Glutamatergic neuron (in vitro differentiated cells): ENCODE data around the gene TDRD9. TPM values are rescaled to one million over a fixed set of nuclear protein-coding genes. Genes with fewer than 3 reads are reported as not detected.

Experiments
- DNase-seq: peaks from one replicate; pipeline ENCODE4 v3.0.0; 2022
- H3K27ac Mint-ChIP-seq: one replicate; pipeline ENCODE4 v1.8.0; 2020; ENCODE audit warnings: mild to moderate bottlenecking, mixed read lengths, inconsistent platforms; ENCODE audit not compliant: unreplicated experiment
- H3K27me3 Mint-ChIP-seq: one replicate; pipeline ENCODE4 v1.8.0; 2020; ENCODE audit warnings: mild to moderate bottlenecking, moderate library complexity, mixed read lengths, inconsistent platforms; ENCODE audit not compliant: unreplicated experiment
- H3K36me3 Mint-ChIP-seq: one replicate; pipeline ENCODE4 v1.8.0; 2020; ENCODE audit warnings: mild to moderate bottlenecking, mixed read lengths, inconsistent platforms; ENCODE audit not compliant: unreplicated experiment
- H3K4me1 Mint-ChIP-seq: one replicate; pipeline ENCODE4 v1.8.0; 2020; ENCODE audit warnings: mild to moderate bottlenecking, low read depth, mixed read lengths, inconsistent platforms; ENCODE audit not compliant: unreplicated experiment
- H3K4me3 Mint-ChIP-seq: one replicate; pipeline ENCODE4 v1.8.0; 2020; ENCODE audit warnings: mild to moderate bottlenecking, mixed read lengths, inconsistent platforms; ENCODE audit not compliant: unreplicated experiment
- H3K9me3 Mint-ChIP-seq: one replicate; pipeline ENCODE4 v1.8.0; 2020; ENCODE audit warnings: mild to moderate bottlenecking, moderate library complexity, mixed read lengths, inconsistent platforms; ENCODE audit not compliant: unreplicated experiment
- total RNA-seq: library from RNA; stranded (reverse); fragmentation: NEBNext Ultra II Directional; extraction: Animal tissue kit (Norgen Biotek cat#: 25700); gene quantifications from one replicate; pipeline ENCODE4 v1.2.1, GENCODE V29; 2021; ENCODE audit not compliant: unreplicated experiment
- TF ChIP-seq, protein P1 (sequence below): fragments of 200-600 bp; sonication (generic); IDR thresholded peaks from one replicate; pipeline ENCODE4 v1.5.0; 2021; ENCODE audit not compliant: partially characterized antibody, unreplicated experiment

Gene TDRD9
- total RNA-seq, 1 donor from 2014 or later = not detected

DNA sequence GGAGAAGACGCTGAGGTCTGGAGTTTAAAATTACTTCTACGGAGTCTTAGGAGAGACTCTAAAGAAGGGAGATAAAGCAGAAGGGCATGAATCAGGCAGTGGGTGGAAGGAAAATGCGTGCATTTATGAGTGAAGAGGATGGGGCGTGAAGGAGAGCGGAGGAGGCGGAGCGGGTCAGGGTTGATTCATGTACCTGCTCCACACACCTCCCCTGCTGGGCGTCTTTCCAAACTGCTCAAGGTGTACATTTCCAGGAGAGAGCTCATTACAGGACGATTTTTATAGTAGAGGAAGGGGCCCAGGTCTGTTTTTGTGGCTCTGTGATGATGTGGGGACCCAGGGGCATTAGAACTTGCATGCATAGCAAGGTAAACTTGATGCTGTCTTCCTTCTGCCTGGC is 92.2 kb downstream of the TDRD9 start:
- Mint-ChIP-seq H3K4me3 (no peak overlapping the region), H3K36me3 (no peaks in the 10 kb centered on the region), H3K4me1 (no peaks in the 10 kb centered on the region), H3K9me3 (peaks cover 2% of the 10 kb centered on the region), H3K27me3 (peaks cover 2% of the 10 kb centered on the region), H3K27ac (no peak overlapping the region)
- TF ChIP-seq, protein P1, sequence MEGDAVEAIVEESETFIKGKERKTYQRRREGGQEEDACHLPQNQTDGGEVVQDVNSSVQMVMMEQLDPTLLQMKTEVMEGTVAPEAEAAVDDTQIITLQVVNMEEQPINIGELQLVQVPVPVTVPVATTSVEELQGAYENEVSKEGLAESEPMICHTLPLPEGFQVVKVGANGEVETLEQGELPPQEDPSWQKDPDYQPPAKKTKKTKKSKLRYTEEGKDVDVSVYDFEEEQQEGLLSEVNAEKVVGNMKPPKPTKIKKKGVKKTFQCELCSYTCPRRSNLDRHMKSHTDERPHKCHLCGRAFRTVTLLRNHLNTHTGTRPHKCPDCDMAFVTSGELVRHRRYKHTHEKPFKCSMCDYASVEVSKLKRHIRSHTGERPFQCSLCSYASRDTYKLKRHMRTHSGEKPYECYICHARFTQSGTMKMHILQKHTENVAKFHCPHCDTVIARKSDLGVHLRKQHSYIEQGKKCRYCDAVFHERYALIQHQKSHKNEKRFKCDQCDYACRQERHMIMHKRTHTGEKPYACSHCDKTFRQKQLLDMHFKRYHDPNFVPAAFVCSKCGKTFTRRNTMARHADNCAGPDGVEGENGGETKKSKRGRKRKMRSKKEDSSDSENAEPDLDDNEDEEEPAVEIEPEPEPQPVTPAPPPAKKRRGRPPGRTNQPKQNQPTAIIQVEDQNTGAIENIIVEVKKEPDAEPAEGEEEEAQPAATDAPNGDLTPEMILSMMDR = no peak
- DNase-seq = no peak

GRCh38 chr14:104023325-104024055 is 95.2 kb downstream of the TDRD9 start:
- no peak overlapping the region for H3K27ac Mint-ChIP-seq
- H3K4me1 Mint-ChIP-seq = no peaks in the 10 kb centered on the region
- no peak for DNase-seq
- H3K4me3 Mint-ChIP-seq = no peak overlapping the region
- H3K36me3 Mint-ChIP-seq = no peaks in the 10 kb centered on the region
- peaks cover 2% of the 10 kb centered on the region for H3K9me3 Mint-ChIP-seq
- H3K27me3 Mint-ChIP-seq = peaks cover 2% of the 10 kb centered on the region
- TF ChIP-seq, protein P1 = no peak

DNA sequence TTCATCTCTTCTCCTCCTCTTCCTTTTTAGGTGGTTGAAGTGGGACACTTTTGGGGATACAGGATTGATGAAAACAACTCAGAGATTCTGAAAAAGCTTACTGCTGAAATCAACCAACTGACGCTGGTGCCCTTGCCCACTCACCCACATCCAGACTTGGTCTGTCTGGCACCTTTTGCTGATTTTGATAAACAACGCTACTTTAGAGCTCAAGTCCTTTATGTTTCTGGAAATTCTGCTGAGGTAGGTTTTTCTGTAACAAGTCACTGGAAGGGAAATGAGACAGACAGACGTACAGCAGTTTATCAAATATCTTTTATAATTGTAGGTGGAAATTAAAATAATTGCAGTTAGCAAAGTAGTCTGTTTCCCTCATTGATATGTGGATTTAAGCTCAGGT is 97.3 kb downstream of the TDRD9 start:
- Mint-ChIP-seq H3K4me3 (no peak overlapping the region), H3K9me3 (no peaks in the 10 kb centered on the region), H3K4me1 (no peaks in the 10 kb centered on the region), H3K36me3 (no peaks in the 10 kb centered on the region), H3K27ac (no peak overlapping the region), H3K27me3 (no peaks in the 10 kb centered on the region)
- no peak for DNase-seq
- TF ChIP-seq, protein P1 = no peak

DNA sequence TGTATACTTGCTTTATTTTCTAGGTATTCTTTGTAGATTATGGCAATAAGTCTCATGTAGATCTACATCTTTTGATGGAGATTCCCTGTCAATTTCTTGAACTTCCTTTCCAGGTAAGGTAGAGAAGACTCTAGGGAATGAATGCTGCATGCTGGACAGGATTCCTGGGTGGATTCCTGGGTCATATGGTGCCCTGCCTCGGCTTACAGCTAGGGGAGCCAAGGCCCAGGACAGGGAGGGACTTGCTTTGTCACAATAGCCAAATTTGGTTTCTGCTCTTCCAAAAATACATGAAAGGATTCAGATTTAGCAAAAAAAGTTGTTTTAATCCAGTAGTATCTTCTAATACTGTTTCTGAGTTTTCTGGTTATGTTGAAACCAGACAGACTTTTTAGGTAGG is 97.8 kb downstream of the TDRD9 start:
- Mint-ChIP-seq H3K9me3 (no peaks in the 10 kb centered on the region), H3K4me1 (no peaks in the 10 kb centered on the region), H3K36me3 (no peaks in the 10 kb centered on the region), H3K4me3 (no peak overlapping the region), H3K27ac (no peak overlapping the region), H3K27me3 (no peaks in the 10 kb centered on the region)
- no peak for DNase-seq
- TF ChIP-seq, protein P1 = no peak

DNA sequence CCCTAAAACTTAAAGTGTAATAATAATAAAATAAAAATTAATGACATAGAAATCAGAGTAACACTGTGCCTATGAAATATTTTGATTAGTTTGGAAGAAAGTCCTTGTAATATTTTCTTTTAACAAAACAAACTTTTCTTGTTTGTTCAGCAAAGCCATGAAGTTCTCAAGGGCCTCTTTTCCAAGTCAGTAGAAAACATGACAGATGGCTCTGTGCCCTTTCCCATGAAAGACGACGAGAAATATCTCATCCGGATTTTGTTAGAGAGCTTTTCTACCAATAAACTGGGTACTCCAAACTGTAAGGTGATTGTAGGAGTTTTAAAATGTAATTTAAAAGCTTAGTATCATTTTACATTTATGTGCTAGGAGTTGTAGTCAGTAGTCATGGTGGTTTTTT is 102.7 kb downstream of the TDRD9 start:
- Mint-ChIP-seq H3K4me3 (no peak overlapping the region), H3K27ac (no peak overlapping the region), H3K4me1 (no peaks in the 10 kb centered on the region), H3K27me3 (peaks cover 2% of the 10 kb centered on the region), H3K9me3 (no peaks in the 10 kb centered on the region), H3K36me3 (no peaks in the 10 kb centered on the region)
- DNase-seq = no peak
- TF ChIP-seq, protein P1 = no peak
